Lung (tissue), 12 donors: ENCODE data around the gene PLA2G5. TPM values are rescaled to one million over a fixed set of nuclear protein-coding genes. Genes with fewer than 3 reads are reported as not detected.
"Not testable (repeated sequence)": the region's sequence is repeated elsewhere in the genome, so short reads cannot be mapped to it uniquely, and the experiment has no call there.

Experiments
- ATAC-seq: fragments of 200-7000 bp; cut with Tn5 transposase; one replicate; pipeline ENCODE4 v1.9.1; 2020; ENCODE audit warnings: moderate number of reproducible peaks; ENCODE audit not compliant: insufficient read depth, low FRiP score
- DNase-seq, 3 donors: peaks; one replicate each; pipeline ENCODE4 v3.0.0-alpha.2; 2013 to 2017
- H3K27ac ChIP-seq, 2 donors: one replicate each; pipeline ENCODE4 v1.5.1; 2013; ENCODE audit warnings: mild to moderate bottlenecking in 2 of 2, moderate library complexity in 2 of 2, control low read depth in 1 of 2, inconsistent platforms in 1 of 2, low read depth in 1 of 2, low read length in 1 of 2
- H3K27me3 ChIP-seq, 3 donors: one replicate each; pipeline ENCODE4 v1.5.1; 2013; ENCODE audit warnings: low read length in 2 of 3; ENCODE audit not compliant: control insufficient read depth in 3 of 3, insufficient read depth in 3 of 3
- H3K36me3 ChIP-seq, 4 donors: one replicate each; pipeline ENCODE4 v1.5.1; 2013; ENCODE audit warnings: low read length in 4 of 4, mild to moderate bottlenecking in 1 of 4, moderate library complexity in 1 of 4; ENCODE audit not compliant: control insufficient read depth in 4 of 4, insufficient read depth in 4 of 4
- H3K4me1 ChIP-seq, 5 donors: one replicate each; pipeline ENCODE4 v1.5.1; 2013; ENCODE audit warnings: low read length in 5 of 5, mild to moderate bottlenecking in 2 of 5, moderate library complexity in 1 of 5; ENCODE audit not compliant: control insufficient read depth in 5 of 5, insufficient read depth in 5 of 5
- H3K4me3 ChIP-seq: one replicate; pipeline ENCODE4 v1.5.1; 2013; ENCODE audit warnings: mild to moderate bottlenecking, control low read depth, moderate library complexity
- H3K9ac ChIP-seq, 2 donors: one replicate each; pipeline ENCODE4 v1.5.1; 2013; ENCODE audit warnings: low read length in 2 of 2, control low read depth in 1 of 2; ENCODE audit not compliant: insufficient read depth in 1 of 2
- H3K9me3 ChIP-seq, 4 donors: one replicate each; pipeline ENCODE4 v1.5.1; 2013; ENCODE audit warnings: low read length in 3 of 4, mild to moderate bottlenecking in 1 of 4, moderate library complexity in 1 of 4; ENCODE audit not compliant: control insufficient read depth in 4 of 4, insufficient read depth in 3 of 4
- WGBS, 2 donors: extraction: QIAGEN DNeasy Blood & Tissue Kit; methylation state at CpG; one replicate each; pipeline ENCODE4 v1.1.7; 2013; 5-methylcytosine and 5-hydroxymethylcytosine counted together
- polyA plus RNA-seq, 2 donors: library from polyadenylated mRNA; stranded (reverse); fragments of 200-250 nt; gene quantifications; one replicate each; pipeline ENCODE4 v1.2.1, GENCODE V29; 2013
- total RNA-seq, 2 donors: library from RNA; depleted of rRNA in 1 of 2; stranded (reverse); fragments of >200 nt in 1 of 2; gene quantifications; one replicate each; pipeline ENCODE4 v1.2.1, GENCODE V29; 2014 to 2021
- TF ChIP-seq, protein P1 (sequence below): IDR thresholded peaks from 2 replicates; pipeline ENCODE4 v1.5.1; 2012; ENCODE audit warnings: mild to moderate bottlenecking; ENCODE audit errors: control extremely low read depth, extremely low read depth
- donor health status: control.
- donor health status: control.
- donor health status: Bipolar disorder and iron deficiency.
- donor health status: healthy.
- donor health status: DM: yes; HTN: yes; CAD: no.

Gene PLA2G5
- total and polyA plus RNA-seq, 4 donors, result 1.1 to 6.5 (median 2.6) TPM

DNA sequence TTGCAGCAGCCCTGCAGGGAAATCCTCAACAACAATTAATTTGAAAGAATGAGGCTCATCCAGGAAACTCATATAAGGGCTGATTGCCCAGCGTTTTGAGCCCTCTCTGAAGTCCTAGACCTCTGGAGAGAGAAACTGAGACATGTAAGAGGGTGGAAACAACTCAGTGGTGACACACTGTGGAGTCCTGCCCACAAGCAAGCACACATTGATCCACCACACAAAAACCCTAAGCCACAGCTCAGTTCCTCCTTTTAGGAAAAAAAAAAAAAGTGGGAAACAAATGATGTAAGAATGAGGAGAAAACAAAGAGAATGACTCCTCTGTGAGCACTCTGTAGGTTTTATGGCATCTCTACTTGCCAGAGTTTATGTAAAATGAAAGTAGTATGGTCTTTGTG is 22.9 kb upstream of the PLA2G5 start:
- no peak for ATAC-seq
- Histone ChIP-seq H3K4me3 (no peak overlapping the region), H3K27me3 (peaks cover 0 to 4% (median 3%) of the 10 kb centered on the region in 3 donors), H3K9ac (no peak overlapping the region), H3K36me3 (no peaks in the 10 kb centered on the region), H3K9me3 (peaks cover 0 to 7% (median 0%) of the 10 kb centered on the region in 4 donors), H3K4me1 (no peaks in the 10 kb centered on the region), H3K27ac (no peak overlapping the region)
- TF ChIP-seq, protein P1, sequence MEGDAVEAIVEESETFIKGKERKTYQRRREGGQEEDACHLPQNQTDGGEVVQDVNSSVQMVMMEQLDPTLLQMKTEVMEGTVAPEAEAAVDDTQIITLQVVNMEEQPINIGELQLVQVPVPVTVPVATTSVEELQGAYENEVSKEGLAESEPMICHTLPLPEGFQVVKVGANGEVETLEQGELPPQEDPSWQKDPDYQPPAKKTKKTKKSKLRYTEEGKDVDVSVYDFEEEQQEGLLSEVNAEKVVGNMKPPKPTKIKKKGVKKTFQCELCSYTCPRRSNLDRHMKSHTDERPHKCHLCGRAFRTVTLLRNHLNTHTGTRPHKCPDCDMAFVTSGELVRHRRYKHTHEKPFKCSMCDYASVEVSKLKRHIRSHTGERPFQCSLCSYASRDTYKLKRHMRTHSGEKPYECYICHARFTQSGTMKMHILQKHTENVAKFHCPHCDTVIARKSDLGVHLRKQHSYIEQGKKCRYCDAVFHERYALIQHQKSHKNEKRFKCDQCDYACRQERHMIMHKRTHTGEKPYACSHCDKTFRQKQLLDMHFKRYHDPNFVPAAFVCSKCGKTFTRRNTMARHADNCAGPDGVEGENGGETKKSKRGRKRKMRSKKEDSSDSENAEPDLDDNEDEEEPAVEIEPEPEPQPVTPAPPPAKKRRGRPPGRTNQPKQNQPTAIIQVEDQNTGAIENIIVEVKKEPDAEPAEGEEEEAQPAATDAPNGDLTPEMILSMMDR, result no peak
- 64 to 70% methylated on average over 1 of the region's 1 CpG for WGBS, 2 donors
- DNase-seq, result no peak

DNA sequence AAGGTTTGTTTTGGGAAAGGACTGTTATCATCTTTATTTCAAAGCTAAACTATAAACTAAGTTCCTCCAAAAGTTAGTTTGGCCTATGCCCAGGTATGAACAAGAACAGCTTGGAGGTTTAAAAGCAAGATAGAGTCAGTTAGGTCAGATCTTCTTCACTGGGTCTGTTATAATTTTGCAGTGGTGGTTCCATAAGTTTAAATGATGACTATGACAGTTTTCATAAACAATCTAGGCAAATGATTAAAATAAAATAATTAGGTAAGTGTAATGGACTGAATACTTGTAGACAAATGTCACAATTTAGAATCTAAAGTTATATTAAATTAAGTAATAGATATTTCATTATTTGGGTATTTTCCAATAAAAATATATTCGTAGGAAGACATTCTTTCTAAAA is 21.4 kb upstream of the PLA2G5 start:
- peaks cover 0 to 4% (median 3%) of the 10 kb centered on the region in 3 donors for H3K27me3 ChIP-seq
- H3K27ac ChIP-seq, result no peak overlapping the region
- no peaks in the 10 kb centered on the region for H3K36me3 ChIP-seq
- 76 to 81% methylated on average over 1 of the region's 1 CpG for WGBS, 2 donors
- TF ChIP-seq, protein P1, result no peak
- H3K9me3 ChIP-seq, result peaks cover 0 to 7% (median 0%) of the 10 kb centered on the region in 4 donors
- H3K9ac ChIP-seq, result no peak overlapping the region
- H3K4me3 ChIP-seq, result no peak overlapping the region
- H3K4me1 ChIP-seq, result no peaks in the 10 kb centered on the region
- DNase-seq, result no peak
- ATAC-seq, result no peak

DNA sequence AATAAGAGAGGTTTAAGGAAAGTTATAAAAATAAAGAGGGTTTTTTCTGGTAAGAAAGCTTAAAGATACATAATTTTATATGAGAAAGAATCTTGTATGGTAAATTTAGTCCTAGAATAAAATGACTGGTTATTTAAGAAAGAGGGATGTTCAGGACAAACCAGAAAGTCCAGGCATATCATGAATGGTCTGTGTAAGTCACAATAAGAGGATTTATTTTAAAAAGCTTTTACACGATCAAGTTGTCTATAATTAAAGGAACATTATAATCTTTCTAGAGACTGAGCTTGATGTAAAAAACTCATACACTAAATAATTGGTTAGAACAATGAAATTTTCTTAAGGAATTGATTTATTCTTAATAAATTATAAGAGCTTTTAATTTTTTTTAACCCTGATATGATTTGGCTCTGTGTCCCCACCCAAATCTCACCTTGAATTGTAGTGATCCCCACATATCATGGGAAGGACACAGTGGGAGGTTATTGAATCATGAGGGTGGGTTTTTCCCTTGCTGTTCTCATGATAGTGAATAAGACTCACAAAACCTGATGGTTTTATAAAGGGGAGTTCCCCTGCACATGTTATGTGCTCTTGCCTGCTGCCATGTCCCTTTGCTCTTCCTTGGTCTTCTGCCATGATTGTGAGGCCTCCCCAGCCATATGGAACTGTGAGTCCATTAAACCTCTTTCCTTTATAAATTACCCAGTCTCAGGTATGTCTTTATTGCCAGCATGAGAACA is 20.8 kb upstream of the PLA2G5 start:
- H3K36me3 ChIP-seq, H3K4me1 ChIP-seq, H3K27ac ChIP-seq, H3K9ac ChIP-seq, H3K9me3 ChIP-seq, H3K27me3 ChIP-seq, H3K4me3 ChIP-seq, ATAC-seq, DNase-seq: not testable (repeated sequence)
- WGBS, 2 donors, result 85 to 95% methylated on average over 1 of the region's 1 CpG

DNA sequence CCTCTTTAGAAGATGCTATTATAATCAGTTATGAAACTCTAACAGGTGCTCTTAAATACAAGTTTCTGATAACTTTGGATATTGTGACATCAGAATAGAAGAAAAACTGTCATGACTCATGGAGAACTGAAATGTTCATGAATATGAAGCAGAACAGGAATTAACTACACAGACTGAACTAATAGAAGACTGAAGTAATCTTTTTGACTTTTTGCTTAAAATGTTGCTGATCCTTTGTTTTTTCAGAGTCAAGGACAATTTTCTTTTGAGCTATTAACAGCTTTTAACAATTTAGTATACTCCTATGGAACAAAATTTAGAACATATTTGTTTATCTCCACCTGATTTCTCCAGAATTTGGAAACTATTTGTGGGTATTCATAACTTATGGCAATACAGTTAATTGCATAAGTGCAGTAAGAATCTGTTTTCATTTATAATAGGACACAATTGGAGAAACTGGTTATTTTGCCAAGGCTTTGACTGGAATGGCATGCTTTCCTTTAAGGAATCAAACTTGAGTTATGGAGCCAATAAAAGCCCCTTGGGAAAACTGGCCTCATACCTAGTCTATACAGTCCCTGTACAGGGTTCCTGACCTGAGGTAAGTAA is 18.7 kb upstream of the PLA2G5 start:
- Histone ChIP-seq H3K27ac (no peak overlapping the region), H3K27me3 (peaks cover 0 to 2% (median 0%) of the 10 kb centered on the region in 3 donors), H3K4me1 (no peaks in the 10 kb centered on the region), H3K36me3 (no peaks in the 10 kb centered on the region), H3K4me3 (no peak overlapping the region), H3K9me3 (peaks cover 0 to 7% (median 0%) of the 10 kb centered on the region in 4 donors), H3K9ac (no peak overlapping the region)
- ATAC-seq (no peak), DNase-seq (no peak)
- TF ChIP-seq, protein P1, result no peak
